GM04503 (cell line): ENCODE results near the gene DAB1.
A peak's percentile ranks its signal among the peaks of the same experiment; 100 is the strongest.

Experiments used
- DNase-seq: peaks from one replicate; pipeline ENCODE4 v3.0.0-alpha.2; 2012; ENCODE audit warnings: low read depth

The DAB1 gene

GRCh38 chr1:57072401-57073110 is 351.3 kb downstream of the DAB1 start:
- no peak for DNase-seq

- no peak for DNase-seq
These were observed 356.0 kb downstream of the DAB1 start for GRCh38 chr1:57067863-57068262.

GRCh38 chr1:57066980-57067610 is 356.8 kb downstream of the DAB1 start:
- DNase-seq: no peak

GRCh38 chr1:57065442-57065841 is 358.4 kb downstream of the DAB1 start:
- DNase-seq: no peak

GRCh38 chr1:57064379-57065140 is 359.3 kb downstream of the DAB1 start:
- no peak for DNase-seq

GRCh38 chr1:57063406-57064125 is 360.3 kb downstream of the DAB1 start:
- no peak for DNase-seq

- peak; percentile 21 for DNase-seq
These were observed 362.5 kb downstream of the DAB1 start for GRCh38 chr1:57061369-57061768.

- no peak for DNase-seq
These were observed 363.4 kb downstream of the DAB1 start for GRCh38 chr1:57060451-57060850.

GRCh38 chr1:57058652-57059501 is 365.0 kb downstream of the DAB1 start:
- DNase-seq: no peak

GRCh38 chr1:57048856-57049255 is 375.0 kb downstream of the DAB1 start:
- DNase-seq: no peak

GRCh38 chr1:57046462-57046861 is 377.4 kb downstream of the DAB1 start:
- DNase-seq: no peak

GRCh38 chr1:57041901-57042300 is 382.0 kb downstream of the DAB1 start:
- DNase-seq: no peak

- DNase-seq: no peak
These were observed 383.0 kb downstream of the DAB1 start for GRCh38 chr1:57040811-57041210.

GRCh38 chr1:57036641-57037579 is 386.9 kb downstream of the DAB1 start:
- no peak for DNase-seq

- DNase-seq: no peak
These were observed 389.1 kb downstream of the DAB1 start for GRCh38 chr1:57034713-57035112.

GRCh38 chr1:57033222-57034001 is 390.4 kb downstream of the DAB1 start:
- no peak for DNase-seq

- no peak for DNase-seq
These were observed 397.1 kb downstream of the DAB1 start for GRCh38 chr1:57026624-57027354.

- no peak for DNase-seq
These were observed 399.0 kb downstream of the DAB1 start for GRCh38 chr1:57024855-57025254.

GRCh38 chr1:57024428-57024827 is 399.4 kb downstream of the DAB1 start:
- no peak for DNase-seq
